OCI-LY1 (cell line): ENCODE results near the gene TUBE1.

Experiments used
- EZH2 ChIP-seq: fragments of 200-600 bp; sonication (generic), shearing (Covaris generic); IDR thresholded peaks from 2 replicates; pipeline ENCODE4 v1.8.0; 2017; ENCODE audit warnings: borderline replicate concordance, mixed run types, mild to moderate bottlenecking, antibody characterized with exemption, low read length, moderate library complexity, mixed read lengths
- TF ChIP-seq, protein P1 (sequence below): fragments of 200-600 bp; sonication (generic), shearing (Covaris generic); IDR thresholded peaks from 2 replicates; pipeline ENCODE4 v1.5.1; 2017; ENCODE audit warnings: mild to moderate bottlenecking, antibody characterized with exemption, low read length, moderate library complexity, mixed read lengths

DNA sequence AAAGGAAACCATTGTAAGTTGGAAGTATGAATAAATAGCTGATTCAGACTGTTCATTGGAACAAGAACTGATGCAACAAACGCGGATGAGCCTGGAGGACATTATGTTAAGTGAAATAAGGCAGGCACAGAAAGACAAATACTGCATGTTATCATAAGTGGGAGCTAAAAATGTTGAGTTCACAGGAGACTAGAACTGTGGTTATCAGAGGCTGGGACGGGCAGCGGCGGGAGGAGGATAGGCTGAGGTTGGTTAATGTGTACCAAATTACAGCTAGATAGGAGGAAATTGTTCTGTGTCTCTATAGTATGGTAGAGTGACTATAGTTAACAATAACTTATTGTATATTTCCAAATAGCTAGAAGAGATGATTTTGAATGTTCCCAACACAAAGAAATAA, 40.9 kb upstream of the TUBE1 start:
- TF ChIP-seq, protein P1, sequence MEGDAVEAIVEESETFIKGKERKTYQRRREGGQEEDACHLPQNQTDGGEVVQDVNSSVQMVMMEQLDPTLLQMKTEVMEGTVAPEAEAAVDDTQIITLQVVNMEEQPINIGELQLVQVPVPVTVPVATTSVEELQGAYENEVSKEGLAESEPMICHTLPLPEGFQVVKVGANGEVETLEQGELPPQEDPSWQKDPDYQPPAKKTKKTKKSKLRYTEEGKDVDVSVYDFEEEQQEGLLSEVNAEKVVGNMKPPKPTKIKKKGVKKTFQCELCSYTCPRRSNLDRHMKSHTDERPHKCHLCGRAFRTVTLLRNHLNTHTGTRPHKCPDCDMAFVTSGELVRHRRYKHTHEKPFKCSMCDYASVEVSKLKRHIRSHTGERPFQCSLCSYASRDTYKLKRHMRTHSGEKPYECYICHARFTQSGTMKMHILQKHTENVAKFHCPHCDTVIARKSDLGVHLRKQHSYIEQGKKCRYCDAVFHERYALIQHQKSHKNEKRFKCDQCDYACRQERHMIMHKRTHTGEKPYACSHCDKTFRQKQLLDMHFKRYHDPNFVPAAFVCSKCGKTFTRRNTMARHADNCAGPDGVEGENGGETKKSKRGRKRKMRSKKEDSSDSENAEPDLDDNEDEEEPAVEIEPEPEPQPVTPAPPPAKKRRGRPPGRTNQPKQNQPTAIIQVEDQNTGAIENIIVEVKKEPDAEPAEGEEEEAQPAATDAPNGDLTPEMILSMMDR = no peak
- no peak for TF ChIP-seq EZH2
